SU-DHL-6 (cell line): ENCODE data around the gene NLGN1.

Experiments
- EZH2phosphoT487 ChIP-seq: fragments of 200-600 bp; sonication (generic), shearing (Covaris generic); conservative IDR thresholded peaks from 2 replicates; pipeline ENCODE4 v1.6.1; 2018; ENCODE audit warnings: mild to moderate bottlenecking, antibody characterized with exemption, low read length, moderate library complexity, mixed read lengths
- TF ChIP-seq, protein P1 (sequence below): fragments of 200-600 bp; sonication (generic); IDR thresholded peaks from one replicate; pipeline ENCODE4 v1.5.1; 2017; ENCODE audit warnings: antibody characterized with exemption, mild to moderate bottlenecking, low read length, moderate library complexity; ENCODE audit not compliant: insufficient read depth, poor library complexity, severe bottlenecking

DNA sequence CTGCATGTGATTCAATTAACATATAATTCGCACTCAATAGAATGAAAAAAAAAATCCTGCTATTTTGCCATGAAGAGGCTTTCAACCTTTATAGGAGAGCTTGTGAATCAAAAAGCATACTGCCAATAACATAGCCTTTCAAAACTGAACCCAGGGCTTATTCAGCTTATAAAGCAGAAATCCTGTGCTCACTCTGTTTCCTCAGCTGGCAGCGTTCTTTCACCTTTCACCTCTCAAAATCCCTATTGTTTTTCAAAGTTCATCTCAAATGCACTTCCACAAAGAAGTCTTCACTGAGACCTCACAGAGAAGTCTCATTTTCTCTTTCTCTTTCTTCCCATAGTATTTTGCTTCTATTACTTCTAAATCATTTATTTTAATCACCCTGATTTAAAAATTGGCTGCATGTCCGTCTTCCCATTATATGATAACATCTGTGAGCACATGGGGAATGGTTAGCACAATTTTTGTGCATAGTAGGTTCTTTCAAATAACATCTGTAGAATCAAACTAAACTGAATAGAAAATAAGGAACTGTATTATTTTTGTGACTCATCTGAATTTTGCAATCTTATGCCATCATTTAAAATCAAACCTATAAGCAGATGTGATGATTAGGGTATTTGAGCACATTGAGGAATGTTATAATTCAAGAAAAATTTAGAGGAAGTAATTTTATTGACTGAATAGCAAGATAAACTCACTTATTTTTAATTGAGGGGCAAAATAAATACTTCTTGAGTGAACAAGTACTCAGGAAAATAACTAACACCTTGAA is 373.4 kb downstream of the NLGN1 start:
- TF ChIP-seq, protein P1, sequence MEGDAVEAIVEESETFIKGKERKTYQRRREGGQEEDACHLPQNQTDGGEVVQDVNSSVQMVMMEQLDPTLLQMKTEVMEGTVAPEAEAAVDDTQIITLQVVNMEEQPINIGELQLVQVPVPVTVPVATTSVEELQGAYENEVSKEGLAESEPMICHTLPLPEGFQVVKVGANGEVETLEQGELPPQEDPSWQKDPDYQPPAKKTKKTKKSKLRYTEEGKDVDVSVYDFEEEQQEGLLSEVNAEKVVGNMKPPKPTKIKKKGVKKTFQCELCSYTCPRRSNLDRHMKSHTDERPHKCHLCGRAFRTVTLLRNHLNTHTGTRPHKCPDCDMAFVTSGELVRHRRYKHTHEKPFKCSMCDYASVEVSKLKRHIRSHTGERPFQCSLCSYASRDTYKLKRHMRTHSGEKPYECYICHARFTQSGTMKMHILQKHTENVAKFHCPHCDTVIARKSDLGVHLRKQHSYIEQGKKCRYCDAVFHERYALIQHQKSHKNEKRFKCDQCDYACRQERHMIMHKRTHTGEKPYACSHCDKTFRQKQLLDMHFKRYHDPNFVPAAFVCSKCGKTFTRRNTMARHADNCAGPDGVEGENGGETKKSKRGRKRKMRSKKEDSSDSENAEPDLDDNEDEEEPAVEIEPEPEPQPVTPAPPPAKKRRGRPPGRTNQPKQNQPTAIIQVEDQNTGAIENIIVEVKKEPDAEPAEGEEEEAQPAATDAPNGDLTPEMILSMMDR, result no peak
- TF ChIP-seq EZH2phosphoT487, result no peak
